Neural progenitor cell (in vitro differentiated cells): ENCODE results near the gene STOML2. TPM values are rescaled to one million over a fixed set of nuclear protein-coding genes. Genes with fewer than 3 reads are reported as not detected.

Experiments used
- DNase-seq: peaks from one replicate; pipeline ENCODE4 v3.0.0-alpha.2; 2016; ENCODE audit warnings: low spot score
- H2AFZ ChIP-seq: fragments of 200-600 bp; sonication (generic); replicated peaks from 2 replicates; pipeline ENCODE4 v1.6.1; 2016; ENCODE audit warnings: antibody characterized with exemption
- H3F3A ChIP-seq: fragments of 200-600 bp; sonication (generic); 2 replicates; pipeline ENCODE4 v1.6.1; 2016; ENCODE audit warnings: antibody characterized with exemption, low read depth
- H3K27ac ChIP-seq: fragments of 200-600 bp; sonication (generic); 2 replicates; pipeline ENCODE4 v1.5.1; 2016; ENCODE audit warnings: mild to moderate bottlenecking
- H3K27me3 ChIP-seq: fragments of 200-600 bp; sonication (generic); 2 replicates; pipeline ENCODE4 v1.6.1; 2016; ENCODE audit warnings: mild to moderate bottlenecking, moderate library complexity
- H3K36me3 ChIP-seq: fragments of 200-600 bp; sonication (generic); 2 replicates; pipeline ENCODE4 v1.5.1; 2016
- H3K4me1 ChIP-seq: fragments of 200-600 bp; sonication (generic); 2 replicates; pipeline ENCODE4 v1.6.1; 2016; ENCODE audit warnings: mixed run types
- H3K4me2 ChIP-seq: fragments of 200-600 bp; sonication (generic); 2 replicates; pipeline ENCODE4 v1.6.1; 2016
- H3K4me3 ChIP-seq: fragments of 200-600 bp; sonication (generic); 2 replicates; pipeline ENCODE4 v1.5.1; 2016
- H3K79me2 ChIP-seq: fragments of 200-600 bp; sonication (generic); 2 replicates; pipeline ENCODE4 v1.6.1; 2016; ENCODE audit warnings: low read depth
- H3K9ac ChIP-seq: fragments of 200-600 bp; sonication (generic); 2 replicates; pipeline ENCODE4 v1.6.1; 2016
- H3K9me3 ChIP-seq: fragments of 200-600 bp; sonication (generic); 2 replicates; pipeline ENCODE4 v1.5.1; 2016; ENCODE audit warnings: low read depth
- H4K20me1 ChIP-seq: fragments of 200-600 bp; sonication (generic); 2 replicates; pipeline ENCODE4 v1.6.1; 2016; ENCODE audit warnings: low read depth
- H3K27ac Mint-ChIP-seq: 3 replicates; pipeline ENCODE4 v1.8.0; 2021; ENCODE audit warnings: mixed read lengths
- H3K27me3 Mint-ChIP-seq: 2 replicates; pipeline ENCODE4 v1.8.0; 2022; ENCODE audit warnings: low read depth, mild to moderate bottlenecking, inconsistent platforms, moderate library complexity, mixed read lengths; ENCODE audit not compliant: insufficient read depth
- H3K36me3 Mint-ChIP-seq: 3 replicates; pipeline ENCODE4 v1.8.0; 2021; ENCODE audit warnings: mixed read lengths
- H3K4me1 Mint-ChIP-seq: 3 replicates; pipeline ENCODE4 v1.8.0; 2021; ENCODE audit warnings: mixed read lengths
- H3K4me3 Mint-ChIP-seq: 3 replicates; pipeline ENCODE4 v1.8.0; 2021; ENCODE audit warnings: mild to moderate bottlenecking, moderate library complexity, mixed read lengths
- H3K9me3 Mint-ChIP-seq: 3 replicates; pipeline ENCODE4 v1.8.0; 2020; ENCODE audit warnings: mixed read lengths
- CTCF ChIP-seq: fragments of 200-600 bp; sonication (generic); IDR thresholded peaks from 2 replicates; pipeline ENCODE4 v1.5.1; 2017; ENCODE audit warnings: antibody characterized with exemption, mild to moderate bottlenecking
- EZH2 ChIP-seq: fragments of 200-600 bp; sonication (generic); IDR thresholded peaks from 2 replicates; pipeline ENCODE4 v1.6.1; 2017; ENCODE audit warnings: antibody characterized with exemption, mild to moderate bottlenecking, moderate library complexity
- EZH2phosphoT487 ChIP-seq: fragments of 200-600 bp; sonication (generic); IDR thresholded peaks from 2 replicates; pipeline ENCODE4 v1.6.1; 2017; ENCODE audit warnings: antibody characterized with exemption
- total RNA-seq: library from RNA; depleted of rRNA; stranded (reverse); fragments of >200 nt; gene quantifications from 2 replicates; pipeline ENCODE4 v1.2.3, GENCODE V29; 2015; ENCODE audit warnings: low replicate concordance

STOML2 gene
- total RNA-seq, 1 donor from 2014 or later: 114 TPM

- H3K4me3 Mint-ChIP-seq: peak within 1 kb of the TSS; percentile 90
- DNase-seq: peak; percentile 93
- Histone ChIP-seq H3K9me3 (no peaks in the 10 kb centered on the region), H3F3A (peaks cover 6% of the 10 kb centered on the region), H2AFZ (peak within 1 kb of the TSS; percentile 83), H3K9ac (peak within 1 kb of the TSS; percentile 79), H3K4me3 (peak within 1 kb of the TSS; percentile 84), H3K27ac (peak within 1 kb of the TSS; percentile 88), H3K27me3 (no peaks in the 10 kb centered on the region), H3K4me2 (peak within 1 kb of the TSS; percentile 80), H3K4me1 (no peaks in the 10 kb centered on the region), H3K79me2 (peaks cover 8% of the 10 kb centered on the region), H4K20me1 (no peaks in the 10 kb centered on the region), H3K36me3 (no peaks in the 10 kb centered on the region)
- H3K9me3 Mint-ChIP-seq: no peaks in the 10 kb centered on the region
- TF ChIP-seq EZH2 (no peak), EZH2phosphoT487 (no peak), CTCF (peak; percentile 60)
- H3K36me3 Mint-ChIP-seq: peaks cover 21% of the 10 kb centered on the region
- H3K27ac Mint-ChIP-seq: peak within 1 kb of the TSS; percentile 92
- peaks cover 16% of the 10 kb centered on the region for H3K4me1 Mint-ChIP-seq
- H3K27me3 Mint-ChIP-seq: no peaks in the 10 kb centered on the region
These were observed 6.7 kb downstream of the STOML2 start, which contains the start of gene PIGO for GRCh38 chr9:35096035-35096849. PIGO (minus strand) TSS chr9:35096591; CDS start chr9:35095565, 1,026 bp downstream.

- Mint-ChIP-seq H3K9me3 (no peaks in the 10 kb centered on the region), H3K36me3 (peaks cover 12% of the 10 kb centered on the region), H3K4me3 (no peak overlapping the region), H3K4me1 (peaks cover 12% of the 10 kb centered on the region), H3K27me3 (no peaks in the 10 kb centered on the region), H3K27ac (no peak overlapping the region)
- H3K4me3 ChIP-seq: no peak overlapping the region
- TF ChIP-seq EZH2phosphoT487 (no peak), EZH2 (no peak), CTCF (no peak)
- no peaks in the 10 kb centered on the region for H3K9me3 ChIP-seq
- H3K79me2 ChIP-seq: peaks cover 8% of the 10 kb centered on the region
- no peak overlapping the region for H2AFZ ChIP-seq
- DNase-seq: no peak
- no peaks in the 10 kb centered on the region for H3K36me3 ChIP-seq
- H3K4me1 ChIP-seq: no peaks in the 10 kb centered on the region
- no peak overlapping the region for H3K4me2 ChIP-seq
- peaks cover 3% of the 10 kb centered on the region for H3F3A ChIP-seq
- no peaks in the 10 kb centered on the region for H4K20me1 ChIP-seq
- no peak overlapping the region for H3K9ac ChIP-seq
- no peaks in the 10 kb centered on the region for H3K27me3 ChIP-seq
- H3K27ac ChIP-seq: no peak overlapping the region
These were observed 11.4 kb downstream of the STOML2 start for GRCh38 chr9:35091536-35091935.

- H2AFZ ChIP-seq: no peak overlapping the region
- DNase-seq: no peak
- H3K27ac ChIP-seq: no peak overlapping the region
- TF ChIP-seq EZH2phosphoT487 (no peak), EZH2 (no peak), CTCF (no peak)
- Mint-ChIP-seq H3K27ac (no peak overlapping the region), H3K4me1 (no peaks in the 10 kb centered on the region), H3K9me3 (no peaks in the 10 kb centered on the region), H3K36me3 (peaks cover 12% of the 10 kb centered on the region), H3K4me3 (peak overlapping the region; percentile 10), H3K27me3 (no peaks in the 10 kb centered on the region)
- H3K9ac ChIP-seq: no peak overlapping the region
- H3K4me1 ChIP-seq: no peaks in the 10 kb centered on the region
- no peaks in the 10 kb centered on the region for H3K79me2 ChIP-seq
- H3K4me2 ChIP-seq: no peak overlapping the region
- no peak overlapping the region for H3K4me3 ChIP-seq
- no peaks in the 10 kb centered on the region for H3K9me3 ChIP-seq
- H4K20me1 ChIP-seq: no peaks in the 10 kb centered on the region
- H3F3A ChIP-seq: no peaks in the 10 kb centered on the region
- H3K27me3 ChIP-seq: no peaks in the 10 kb centered on the region
- H3K36me3 ChIP-seq: no peaks in the 10 kb centered on the region
These were observed 13.5 kb downstream of the STOML2 start for GRCh38 chr9:35089434-35089833.
